GM10847 (cell line): ENCODE measurements around the gene TNFAIP8L2.

ENCODE experiments used
- POLR2A ChIP-seq: IDR thresholded peaks from 2 replicates; pipeline ENCODE4 v1.6.1; 2011; ENCODE audit not compliant: insufficient read length; ENCODE audit errors: extremely low read depth

TNFAIP8L2 gene

GRCh38 chr1:151142411-151143056 lies 13.9 kb upstream of the TNFAIP8L2 start:
- no peak for TF ChIP-seq POLR2A

- no peak for TF ChIP-seq POLR2A
Observed at GRCh38 chr1:151143057-151143435, 13.4 kb upstream of the TNFAIP8L2 start.

DNA sequence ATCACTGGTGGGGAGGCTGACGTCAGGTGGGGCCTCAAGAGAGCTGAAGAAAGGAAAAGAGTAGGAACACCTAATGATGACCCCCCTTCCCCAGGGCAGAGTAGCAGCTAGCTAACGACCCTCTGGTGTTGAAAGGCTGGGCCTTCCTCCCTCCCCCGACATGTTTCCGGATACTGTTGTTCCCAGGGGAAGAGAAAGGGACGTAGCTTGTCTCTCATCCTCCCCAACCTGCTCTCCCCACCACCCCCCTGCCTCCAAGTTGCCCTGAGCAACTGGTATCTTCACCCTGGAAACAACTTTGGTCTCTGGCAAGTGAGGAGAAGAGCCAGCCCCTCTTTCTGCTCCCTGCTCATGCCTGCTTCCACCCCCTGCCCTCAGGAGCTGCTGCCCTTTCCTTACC lies 12.5 kb upstream of the TNFAIP8L2 start:
- no peak for TF ChIP-seq POLR2A

DNA sequence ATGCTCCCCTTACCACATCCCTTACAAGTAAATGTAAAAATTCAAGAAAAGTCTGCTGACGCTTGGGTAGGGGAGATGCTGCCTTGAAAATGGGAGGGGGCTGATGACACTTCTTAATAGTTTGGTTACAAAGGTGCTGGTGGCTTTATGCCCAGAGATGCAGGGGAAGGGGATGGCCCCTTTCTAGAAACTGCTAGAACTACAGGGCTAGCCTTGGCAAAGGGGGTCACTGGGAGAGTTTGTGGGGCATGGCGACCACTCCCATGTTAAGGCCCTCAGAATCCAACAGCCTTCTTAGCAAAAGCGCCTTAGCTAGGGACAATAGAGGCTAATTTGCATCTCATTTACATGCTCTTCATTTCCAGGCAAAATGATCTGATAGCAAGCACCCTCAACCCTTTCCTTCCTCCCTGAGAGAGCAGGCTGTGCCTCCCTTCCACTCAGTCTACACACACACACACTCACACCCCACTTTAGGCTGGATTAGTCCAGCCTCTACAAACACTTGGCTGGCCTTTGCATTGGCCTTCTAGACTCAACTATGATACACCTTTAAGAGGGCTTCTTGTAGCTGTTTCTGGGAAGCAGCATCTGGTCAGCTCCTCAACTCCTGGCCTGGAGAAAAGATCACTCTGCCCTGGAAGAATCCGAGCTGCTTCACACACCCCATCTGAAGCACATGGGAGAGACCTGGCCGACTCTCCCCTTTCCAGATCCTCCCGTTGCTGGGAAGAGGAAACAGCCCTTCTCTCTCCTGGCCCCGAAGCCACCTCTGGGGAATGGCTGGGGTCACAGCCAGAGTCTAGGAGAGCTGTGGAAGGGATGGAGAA lies 11.8 kb upstream of the TNFAIP8L2 start:
- TF ChIP-seq POLR2A: no peak

- TF ChIP-seq POLR2A: no peak
Observed at GRCh38 chr1:151145304-151146071, 11.0 kb upstream of the TNFAIP8L2 start.

DNA sequence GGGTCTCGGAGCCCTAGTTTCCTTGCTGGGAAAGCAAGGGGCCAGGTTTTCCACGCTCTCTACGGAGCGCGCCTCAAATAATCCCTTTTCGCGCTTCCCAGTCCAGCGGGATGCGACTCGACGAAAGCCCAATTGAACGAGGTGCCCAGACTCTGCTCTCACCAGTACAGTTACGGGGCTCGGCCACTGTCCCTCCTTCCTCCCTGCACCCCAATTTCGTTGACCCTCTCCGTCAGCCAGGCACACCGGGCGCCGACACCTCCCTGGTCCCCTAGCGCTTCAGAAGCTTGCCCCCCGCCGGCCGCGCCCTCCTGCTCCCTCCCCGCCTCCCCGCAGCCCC lies 10.4 kb upstream of the TNFAIP8L2 start:
- TF ChIP-seq POLR2A: no peak

DNA sequence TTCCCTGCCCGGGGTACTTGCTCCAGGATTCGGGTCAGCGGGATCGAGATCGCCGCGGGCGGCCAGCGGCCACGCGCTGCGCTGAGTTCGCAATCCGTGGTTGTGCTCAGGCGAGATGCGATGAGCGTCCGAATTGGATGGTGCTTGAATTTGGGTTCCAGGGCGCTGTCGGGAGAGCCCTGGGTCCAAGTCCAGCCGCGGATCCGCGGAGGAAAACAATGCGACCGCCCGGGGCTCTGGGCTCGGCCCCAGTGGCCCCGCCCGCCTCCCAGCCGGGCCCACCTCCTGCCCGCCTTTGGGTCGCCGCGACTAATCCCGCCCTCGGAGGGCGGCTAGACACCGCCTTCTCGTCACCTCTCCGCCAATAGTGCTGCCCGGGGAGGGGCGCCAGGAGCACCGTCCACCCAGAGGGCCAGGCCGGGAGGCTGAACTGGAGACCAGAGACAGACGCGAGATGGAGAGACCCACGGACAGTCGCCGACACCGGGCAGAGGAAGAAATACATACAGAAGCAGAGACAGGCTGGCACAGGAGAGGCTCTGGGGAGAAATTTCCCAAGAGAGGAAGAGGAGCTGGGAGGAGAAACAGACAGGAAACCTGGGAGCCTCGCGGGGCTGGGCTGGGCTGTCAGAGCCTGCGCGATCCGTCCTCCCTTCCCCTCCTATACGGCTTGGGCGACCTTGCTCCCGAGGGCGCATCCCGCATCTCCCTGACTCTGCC lies 9.9 kb upstream of the TNFAIP8L2 start, which contains the start of gene SEMA6C:
Gene SEMA6C (minus strand): TSS at position 220 of the 720 bp plus-strand sequence. CDS start 4,010 bp downstream, outside the sequence.
- peak; percentile 19 for TF ChIP-seq POLR2A

GRCh38 chr1:151147132-151147503 lies 9.3 kb upstream of the TNFAIP8L2 start:
- no peak for TF ChIP-seq POLR2A

DNA sequence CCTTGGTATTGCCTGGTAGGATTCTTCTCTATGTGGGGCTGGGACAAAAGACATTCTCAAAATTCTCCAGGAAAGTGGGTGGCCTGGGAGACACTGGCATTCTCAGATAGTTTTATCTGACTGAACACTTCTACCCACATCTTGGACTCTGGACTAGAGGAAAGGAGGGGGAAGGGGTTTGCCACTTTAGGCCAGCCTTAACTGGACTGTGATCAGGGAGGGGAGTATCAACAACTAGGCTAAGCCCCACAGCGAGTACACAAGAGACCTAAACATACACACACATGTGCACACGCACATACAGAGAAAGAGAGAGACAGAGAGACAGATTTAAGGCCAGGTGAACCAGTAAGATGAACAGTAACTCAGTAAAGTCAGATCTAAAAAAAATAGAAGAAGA lies 8.8 kb upstream of the TNFAIP8L2 start:
- TF ChIP-seq POLR2A: no peak

- TF ChIP-seq POLR2A: no peak
Observed at GRCh38 chr1:151157067-151157531, 650 bp downstream of the TNFAIP8L2 start.

DNA sequence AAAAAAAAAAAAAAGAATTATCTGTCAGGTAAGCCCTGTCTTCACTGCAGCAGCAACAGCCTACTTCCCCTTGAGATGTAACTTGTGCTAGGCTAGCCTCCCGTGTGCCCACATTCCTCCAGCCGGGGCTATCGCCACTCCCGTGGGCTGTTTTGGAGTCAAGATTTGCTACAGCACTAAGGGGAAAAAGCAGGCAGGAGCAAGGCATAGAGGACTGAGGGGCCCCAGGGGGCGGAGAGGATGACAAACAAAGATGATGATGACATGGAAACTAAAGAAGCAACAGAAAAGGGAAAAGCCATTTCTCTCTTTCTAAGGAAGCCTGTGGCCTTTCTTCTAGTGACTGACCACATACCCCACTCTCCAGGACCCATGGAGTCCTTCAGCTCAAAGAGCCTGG lies 1.9 kb downstream of the TNFAIP8L2 start:
- no peak for TF ChIP-seq POLR2A

DNA sequence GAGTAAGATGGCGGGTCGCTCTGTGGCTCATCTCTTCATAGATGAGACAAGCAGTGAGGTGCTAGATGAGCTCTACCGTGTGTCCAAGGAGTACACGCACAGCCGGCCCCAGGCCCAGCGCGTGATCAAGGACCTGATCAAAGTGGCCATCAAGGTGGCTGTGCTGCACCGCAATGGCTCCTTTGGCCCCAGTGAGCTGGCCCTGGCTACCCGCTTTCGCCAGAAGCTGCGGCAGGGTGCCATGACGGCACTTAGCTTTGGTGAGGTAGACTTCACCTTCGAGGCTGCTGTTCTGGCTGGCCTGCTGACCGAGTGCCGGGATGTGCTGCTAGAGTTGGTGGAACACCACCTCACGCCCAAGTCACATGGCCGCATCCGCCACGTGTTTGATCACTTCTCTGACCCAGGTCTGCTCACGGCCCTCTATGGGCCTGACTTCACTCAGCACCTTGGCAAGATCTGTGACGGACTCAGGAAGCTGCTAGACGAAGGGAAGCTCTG lies 2.4 kb downstream of the TNFAIP8L2 start:
- TF ChIP-seq POLR2A: no peak

DNA sequence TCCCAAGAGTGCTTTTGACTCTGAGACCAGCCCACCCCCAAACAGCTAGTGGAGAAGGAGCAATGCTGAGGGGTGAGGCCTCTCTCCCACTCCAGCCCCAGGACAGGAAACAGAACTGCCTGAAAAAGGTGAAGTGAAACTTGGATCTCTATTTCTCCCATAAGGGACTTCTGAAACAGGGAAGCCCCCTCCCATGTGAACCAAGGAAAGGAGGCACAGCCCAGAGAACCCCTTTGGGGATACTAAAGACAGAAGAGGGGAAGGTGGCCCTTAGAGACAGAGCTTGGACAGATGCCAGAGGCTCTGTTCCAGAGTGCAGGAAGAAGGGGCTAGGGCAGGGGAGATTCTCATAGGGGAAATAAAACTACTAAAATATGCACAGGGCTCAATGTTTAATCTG lies 2.9 kb downstream of the TNFAIP8L2 start:
- no peak for TF ChIP-seq POLR2A

GRCh38 chr1:151164732-151165280 lies 8.4 kb downstream of the TNFAIP8L2 start:
- TF ChIP-seq POLR2A: no peak

DNA sequence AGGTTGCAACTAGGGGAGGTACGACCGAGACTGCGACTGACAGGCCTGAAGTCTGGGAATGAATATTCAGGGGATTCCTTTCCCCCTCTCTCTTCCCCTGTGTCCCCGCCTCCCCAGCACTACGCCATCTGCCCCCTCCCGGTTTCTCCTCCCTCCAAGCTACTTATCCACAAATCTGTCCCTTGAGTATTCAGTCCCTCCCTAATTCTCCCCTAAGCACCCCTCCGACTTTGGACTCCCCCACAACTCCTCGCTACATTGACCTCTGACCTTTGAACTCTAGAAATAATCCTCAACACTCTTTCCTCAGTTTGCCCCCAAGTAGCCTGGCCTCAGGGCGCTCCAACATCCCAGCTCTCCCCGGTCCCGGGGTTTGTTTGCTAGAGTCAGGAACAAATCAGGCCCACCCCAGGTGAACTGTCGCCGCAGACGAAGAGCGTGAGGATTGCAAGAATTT lies 8.9 kb downstream of the TNFAIP8L2 start:
- TF ChIP-seq POLR2A: no peak
